HepG2 (cell line): ENCODE data around the gene FAM111A. TPM values are rescaled to one million over a fixed set of nuclear protein-coding genes. Genes with fewer than 3 reads are reported as not detected.
A peak's percentile ranks its signal among the peaks of the same experiment; 100 is the strongest.

ENCODE experiments used
- CC2D1A ChIP-seq: sonication (generic); formaldehyde crosslinking; IDR thresholded peaks from 2 replicates; pipeline ENCODE4 v1.8.1; 2023; ENCODE audit warnings: mild to moderate bottlenecking, missing genetic modification reagents
- CCDC6 ChIP-seq: sonication (generic); formaldehyde crosslinking; IDR thresholded peaks from 2 replicates; pipeline ENCODE4 v1.8.1; 2022; ENCODE audit warnings: mild to moderate bottlenecking, missing genetic modification reagents, moderate library complexity
- HNRNPUL1 ChIP-seq: fragments of 200-400 bp; formaldehyde crosslinking; IDR thresholded peaks from 2 replicates; pipeline ENCODE4 v1.6.1; 2017; ENCODE audit warnings: low read depth, mild to moderate bottlenecking, low read length, moderate library complexity
- ISX ChIP-seq: sonication (generic); formaldehyde crosslinking; conservative IDR thresholded peaks from 2 replicates; pipeline ENCODE4 v1.5.0; 2020; ENCODE audit warnings: missing genetic modification reagents
- KDM5A ChIP-seq: fragments of 200-600 bp; sonication (generic); IDR thresholded peaks from 2 replicates; pipeline ENCODE4 v1.7.0; 2018; ENCODE audit warnings: antibody characterized with exemption, mild to moderate bottlenecking, low read length, borderline replicate concordance
- KDM5B ChIP-seq: sonication (generic); formaldehyde crosslinking; IDR thresholded peaks from 2 replicates; pipeline ENCODE4 v1.4.0; 2020; ENCODE audit warnings: missing genetic modification reagents, mild to moderate bottlenecking, borderline replicate concordance
- LCORL ChIP-seq, 2 experiments: fragments of 450-650 bp in 1 of 2; sonication (generic) in 1 of 2; formaldehyde crosslinking in 1 of 2; IDR thresholded peaks; 2 replicates each; pipeline versions ENCODE4 v1.5.0 to v1.6.1; 2017 to 2020; ENCODE audit warnings: antibody characterized with exemption in 1 of 2, missing genetic modification reagents in 1 of 2
- NR2C2 ChIP-seq: sonication (generic); formaldehyde crosslinking; IDR thresholded peaks from 2 replicates; pipeline ENCODE4 v1.4.0; 2020; ENCODE audit warnings: missing genetic modification reagents, mild to moderate bottlenecking, moderate library complexity, borderline replicate concordance
- PHF20 ChIP-seq: sonication (generic); formaldehyde crosslinking; IDR thresholded peaks from 2 replicates; pipeline ENCODE4 v1.5.0; 2020; ENCODE audit warnings: mild to moderate bottlenecking, missing genetic modification reagents
- RXRB ChIP-seq: IDR thresholded peaks from 2 replicates; pipeline ENCODE4 v1.6.1; 2016; ENCODE audit warnings: borderline replicate concordance, missing genetic modification reagents, missing compliant biosample characterization
- TSC22D2 ChIP-seq: sonication (generic); formaldehyde crosslinking; IDR thresholded peaks from 2 replicates; pipeline ENCODE4 v1.5.1; 2020; ENCODE audit warnings: missing genetic modification reagents, mild to moderate bottlenecking, borderline replicate concordance
- ZFP36 ChIP-seq: fragments of 150-350 bp; IDR thresholded peaks from 2 replicates; pipeline ENCODE4 v1.6.1; 2018; ENCODE audit warnings: borderline replicate concordance, low read length, low read depth; ENCODE audit not compliant: partially characterized antibody
- ZNF3 ChIP-seq: IDR thresholded peaks from 2 replicates; pipeline ENCODE4 v1.7.0; 2017; ENCODE audit warnings: inconsistent platforms
- ZNF326 ChIP-seq: sonication (generic); formaldehyde crosslinking; IDR thresholded peaks from 2 replicates; pipeline ENCODE4 v1.4.0; 2020; ENCODE audit warnings: missing genetic modification reagents, borderline replicate concordance
- ZNF660 ChIP-seq: sonication (generic); formaldehyde crosslinking; IDR thresholded peaks from 2 replicates; pipeline ENCODE4 v1.5.1; 2020; ENCODE audit warnings: mild to moderate bottlenecking, low read depth, missing genetic modification reagents, borderline replicate concordance
- ZNF678 ChIP-seq: sonication (generic); formaldehyde crosslinking; IDR thresholded peaks from 2 replicates; pipeline ENCODE4 v1.4.0; 2020; ENCODE audit warnings: mild to moderate bottlenecking, missing genetic modification reagents
- ZNF775 ChIP-seq: sonication (generic); formaldehyde crosslinking; IDR thresholded peaks from 2 replicates; pipeline ENCODE4 v1.4.0; 2020; ENCODE audit warnings: missing genetic modification reagents, mild to moderate bottlenecking, moderate library complexity, borderline replicate concordance
- polyA plus RNA-seq, 8 experiments: library from polyadenylated mRNA; depleted of rRNA in 3 of 8; stranded (reverse) in 7 of 8; unstranded in 1 of 8; fragments of >200 nt; fragmentation: Illumina TruSeq in 4 of 8; extraction: Trizol in 4 of 8; gene quantifications; 2 replicates each; pipeline versions ENCODE4 v1.2.1 to v1.2.3, GENCODE V29; 2011 to 2016; ENCODE audit warnings: low read depth in 4 of 8, missing spikeins in 1 of 8, mixed read lengths in 1 of 8; ENCODE audit not compliant: insufficient read depth in 1 of 8
- total RNA-seq, 5 experiments: library from RNA; depleted of rRNA; stranded (reverse); fragments of >200 nt; fragmentation: Illumina TruSeq; extraction: Trizol; gene quantifications; 2 replicates each; pipeline ENCODE4 v1.2.3, GENCODE V29; 2016; ENCODE audit warnings: low read depth in 1 of 5
- TF ChIP-seq, protein P1 (sequence below): IDR thresholded peaks from 2 replicates; pipeline ENCODE4 v1.6.1; 2016; ENCODE audit warnings: control low read depth
- TF ChIP-seq, protein P2 (sequence below): sonication (generic); formaldehyde crosslinking; IDR thresholded peaks from 2 replicates; pipeline ENCODE4 v1.8.1; 2022; ENCODE audit warnings: low read depth, mild to moderate bottlenecking, missing genetic modification reagents
- TF ChIP-seq, protein P3 (sequence below): sonication (generic); formaldehyde crosslinking; IDR thresholded peaks from 2 replicates; pipeline ENCODE4 v1.4.0; 2020; ENCODE audit warnings: low read depth, missing genetic modification reagents

Gene FAM111A
- total and polyA plus RNA-seq, 2 of the 13 experiments (the other 11 are each of a cell fraction or from before 2014, with no cell fraction given): 3.2 to 13.5 TPM

DNA sequence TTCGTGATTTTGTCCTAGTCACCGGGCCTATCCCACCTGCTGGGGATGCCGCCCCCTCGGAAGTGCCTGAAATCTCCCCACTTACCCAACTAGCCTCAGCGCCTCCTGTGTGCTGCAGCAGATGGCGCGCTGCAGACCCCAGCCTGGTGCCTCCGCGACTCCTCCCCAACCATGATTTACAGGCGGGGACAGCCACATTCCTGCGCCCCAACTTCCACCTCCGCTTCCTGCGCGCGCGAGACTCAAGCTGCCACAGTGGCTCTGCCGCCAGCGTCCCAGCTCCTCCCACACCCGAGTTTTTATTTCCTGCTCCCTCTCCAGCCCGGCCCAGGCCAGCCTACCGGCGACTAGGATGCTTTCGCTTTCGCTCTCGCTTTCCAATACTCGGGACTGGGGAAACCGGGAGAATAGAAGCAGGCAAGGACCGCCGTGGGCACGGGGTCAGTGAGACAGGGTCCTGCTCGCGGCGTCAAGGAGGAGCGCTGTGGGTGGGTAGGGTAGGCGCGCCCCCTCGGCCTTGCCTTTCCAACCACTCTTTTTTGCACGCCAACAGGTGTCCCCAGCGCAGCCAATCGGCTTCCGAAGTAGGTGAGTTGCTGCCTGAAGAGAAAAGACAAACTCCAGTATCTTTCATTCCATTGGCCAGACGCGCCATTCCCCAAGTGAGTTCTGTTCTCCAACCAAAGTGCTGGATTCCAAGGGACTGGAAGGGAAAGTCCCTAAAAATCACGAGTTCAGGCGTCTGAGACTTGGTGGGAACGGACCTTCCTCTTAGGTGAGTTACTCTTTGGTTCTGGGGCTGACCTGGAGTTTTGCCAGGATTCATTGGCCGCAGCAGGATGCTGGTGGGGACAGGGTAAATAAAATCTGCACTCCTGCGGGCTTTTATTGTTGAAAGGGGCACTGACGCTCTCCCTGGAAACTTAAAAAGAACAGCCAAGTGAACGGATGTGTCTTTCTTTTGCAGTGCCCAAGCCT lies at the start of gene FAM111A (continued):
- TF ChIP-seq TSC22D2 (CRISPR knock-in tag) (no peak), HNRNPUL1 (no peak), ZNF678 (no peak), ZNF775 (CRISPR knock-in tag) (0 out of 2 replicates have a peak, but pooled peaks have one; percentile 44), KDM5B (peak; percentile 91; the same call in 1 of the 2 replicates), ZNF660 (CRISPR knock-in tag) (no peak), NR2C2 (CRISPR knock-in tag) (peak; percentile 57; the same call in 1 of the 2 replicates), LCORL (IDR thresholded peaks at IDR 0.05) (no peak), LCORL (CRISPR knock-in tag; IDR thresholded peaks at IDR 0.05) (peak; percentile 68; the same call in 1 of the 2 replicates), ISX (CRISPR knock-in tag) (no peak), CCDC6 (peak; percentile 38), KDM5A (no peak), ZNF3 (CRISPR knock-in tag) (no peak), RXRB (no peak), CC2D1A (no peak), ZFP36 (no peak), PHF20 (no peak), ZNF326 (CRISPR knock-in tag) (no peak)
- TF ChIP-seq, protein P1, sequence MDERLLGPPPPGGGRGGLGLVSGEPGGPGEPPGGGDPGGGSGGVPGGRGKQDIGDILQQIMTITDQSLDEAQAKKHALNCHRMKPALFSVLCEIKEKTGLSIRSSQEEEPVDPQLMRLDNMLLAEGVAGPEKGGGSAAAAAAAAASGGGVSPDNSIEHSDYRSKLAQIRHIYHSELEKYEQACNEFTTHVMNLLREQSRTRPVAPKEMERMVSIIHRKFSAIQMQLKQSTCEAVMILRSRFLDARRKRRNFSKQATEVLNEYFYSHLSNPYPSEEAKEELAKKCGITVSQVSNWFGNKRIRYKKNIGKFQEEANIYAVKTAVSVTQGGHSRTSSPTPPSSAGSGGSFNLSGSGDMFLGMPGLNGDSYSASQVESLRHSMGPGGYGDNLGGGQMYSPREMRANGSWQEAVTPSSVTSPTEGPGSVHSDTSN (CRISPR knock-in tag): no peak
- TF ChIP-seq, protein P2, sequence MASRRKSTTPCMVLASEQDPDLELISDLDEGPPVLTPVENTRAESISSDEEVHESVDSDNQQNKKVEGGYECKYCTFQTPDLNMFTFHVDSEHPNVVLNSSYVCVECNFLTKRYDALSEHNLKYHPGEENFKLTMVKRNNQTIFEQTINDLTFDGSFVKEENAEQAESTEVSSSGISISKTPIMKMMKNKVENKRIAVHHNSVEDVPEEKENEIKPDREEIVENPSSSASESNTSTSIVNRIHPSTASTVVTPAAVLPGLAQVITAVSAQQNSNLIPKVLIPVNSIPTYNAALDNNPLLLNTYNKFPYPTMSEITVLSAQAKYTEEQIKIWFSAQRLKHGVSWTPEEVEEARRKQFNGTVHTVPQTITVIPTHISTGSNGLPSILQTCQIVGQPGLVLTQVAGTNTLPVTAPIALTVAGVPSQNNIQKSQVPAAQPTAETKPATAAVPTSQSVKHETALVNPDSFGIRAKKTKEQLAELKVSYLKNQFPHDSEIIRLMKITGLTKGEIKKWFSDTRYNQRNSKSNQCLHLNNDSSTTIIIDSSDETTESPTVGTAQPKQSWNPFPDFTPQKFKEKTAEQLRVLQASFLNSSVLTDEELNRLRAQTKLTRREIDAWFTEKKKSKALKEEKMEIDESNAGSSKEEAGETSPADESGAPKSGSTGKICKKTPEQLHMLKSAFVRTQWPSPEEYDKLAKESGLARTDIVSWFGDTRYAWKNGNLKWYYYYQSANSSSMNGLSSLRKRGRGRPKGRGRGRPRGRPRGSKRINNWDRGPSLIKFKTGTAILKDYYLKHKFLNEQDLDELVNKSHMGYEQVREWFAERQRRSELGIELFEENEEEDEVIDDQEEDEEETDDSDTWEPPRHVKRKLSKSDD (CRISPR knock-in tag): no peak
- TF ChIP-seq, protein P3, sequence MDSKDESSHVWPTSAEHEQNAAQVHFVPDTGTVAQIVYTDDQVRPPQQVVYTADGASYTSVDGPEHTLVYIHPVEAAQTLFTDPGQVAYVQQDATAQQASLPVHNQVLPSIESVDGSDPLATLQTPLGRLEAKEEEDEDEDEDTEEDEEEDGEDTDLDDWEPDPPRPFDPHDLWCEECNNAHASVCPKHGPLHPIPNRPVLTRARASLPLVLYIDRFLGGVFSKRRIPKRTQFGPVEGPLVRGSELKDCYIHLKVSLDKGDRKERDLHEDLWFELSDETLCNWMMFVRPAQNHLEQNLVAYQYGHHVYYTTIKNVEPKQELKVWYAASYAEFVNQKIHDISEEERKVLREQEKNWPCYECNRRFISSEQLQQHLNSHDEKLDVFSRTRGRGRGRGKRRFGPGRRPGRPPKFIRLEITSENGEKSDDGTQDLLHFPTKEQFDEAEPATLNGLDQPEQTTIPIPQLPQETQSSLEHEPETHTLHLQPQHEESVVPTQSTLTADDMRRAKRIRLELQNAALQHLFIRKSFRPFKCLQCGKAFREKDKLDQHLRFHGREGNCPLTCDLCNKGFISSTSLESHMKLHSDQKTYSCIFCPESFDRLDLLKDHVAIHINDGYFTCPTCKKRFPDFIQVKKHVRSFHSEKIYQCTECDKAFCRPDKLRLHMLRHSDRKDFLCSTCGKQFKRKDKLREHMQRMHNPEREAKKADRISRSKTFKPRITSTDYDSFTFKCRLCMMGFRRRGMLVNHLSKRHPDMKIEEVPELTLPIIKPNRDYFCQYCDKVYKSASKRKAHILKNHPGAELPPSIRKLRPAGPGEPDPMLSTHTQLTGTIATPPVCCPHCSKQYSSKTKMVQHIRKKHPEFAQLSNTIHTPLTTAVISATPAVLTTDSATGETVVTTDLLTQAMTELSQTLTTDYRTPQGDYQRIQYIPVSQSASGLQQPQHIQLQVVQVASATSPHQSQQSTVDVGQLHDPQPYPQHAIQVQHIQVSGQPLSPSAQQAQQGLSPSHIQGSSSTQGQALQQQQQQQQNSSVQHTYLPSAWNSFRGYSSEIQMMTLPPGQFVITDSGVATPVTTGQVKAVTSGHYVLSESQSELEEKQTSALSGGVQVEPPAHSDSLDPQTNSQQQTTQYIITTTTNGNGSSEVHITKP (CRISPR knock-in tag): no peak
